K562 (cell line): ENCODE results near the gene ARHGEF10L.

Experiments used
- CHD1 ChIP-seq: fragments of 200-600 bp; sonication (generic); IDR thresholded peaks from one replicate; pipeline ENCODE4 v1.6.1; 2012; ENCODE audit warnings: mild to moderate bottlenecking, moderate library complexity, low read length, inconsistent platforms
- CSDE1 ChIP-seq, 2 experiments: fragments of 450-650 bp; IDR thresholded peaks; 2 replicates each; pipeline ENCODE4 v1.6.1; 2016; ENCODE audit warnings: mild to moderate bottlenecking in 1 of 2
- FOXA1 ChIP-seq: fragments of 450-650 bp; IDR thresholded peaks from 2 replicates; pipeline ENCODE4 v1.6.1; 2016; ENCODE audit warnings: mild to moderate bottlenecking, borderline replicate concordance
- MTA3 ChIP-seq: fragments of 450-650 bp; formaldehyde crosslinking; IDR thresholded peaks from 2 replicates; pipeline ENCODE4 v1.6.1; 2017; ENCODE audit warnings: mild to moderate bottlenecking, borderline replicate concordance
- POLR2A ChIP-seq: fragments of 450-650 bp; conservative IDR thresholded peaks from 2 replicates; pipeline ENCODE4 v1.6.1; 2016
- POLR2AphosphoS5 ChIP-seq: IDR thresholded peaks from 2 replicates; pipeline ENCODE4 v1.6.1; 2011; ENCODE audit warnings: mild to moderate bottlenecking, low read depth, low read length, moderate library complexity; ENCODE audit not compliant: control insufficient read depth, insufficient read depth
- SMC3 ChIP-seq: conservative IDR thresholded peaks from 2 replicates; pipeline ENCODE4 v1.6.1; 2011; ENCODE audit warnings: low read depth, low read length, improper control_type of control experiment; ENCODE audit not compliant: insufficient read depth
- SNRNP70 ChIP-seq: fragments of 200-400 bp; formaldehyde crosslinking; optimal IDR thresholded peaks from 2 replicates; pipeline ENCODE3; 2017; ENCODE audit warnings: low read depth, low read length
- XRCC5 ChIP-seq: fragments of 200-400 bp; formaldehyde crosslinking; IDR thresholded peaks from 2 replicates; pipeline ENCODE4 v1.6.1; 2017; ENCODE audit warnings: low read depth, mild to moderate bottlenecking, low read length
- ZKSCAN3 ChIP-seq: fragments of 250-450 bp; sonication (Bioruptor Pico); IDR thresholded peaks from 2 replicates; pipeline ENCODE4 v1.4.0; 2020
- ZKSCAN8 ChIP-seq: fragments of 200-800 bp; sonication (Bioruptor generic); IDR thresholded peaks from 2 replicates; pipeline ENCODE4 v1.6.1; 2016; ENCODE audit warnings: missing genetic modification characterization, missing compliant biosample characterization
- ZNF175 ChIP-seq: fragments of 200-800 bp; sonication (Bioruptor generic); IDR thresholded peaks from 2 replicates; pipeline ENCODE4 v1.6.1; 2016; ENCODE audit warnings: low read depth, mild to moderate bottlenecking, missing genetic modification characterization, missing compliant biosample characterization
- TF ChIP-seq, protein P1 (sequence below), 2 experiments: fragments of 450-650 bp; IDR thresholded peaks; 2 replicates each; pipeline ENCODE4 v1.6.1; 2016

DNA sequence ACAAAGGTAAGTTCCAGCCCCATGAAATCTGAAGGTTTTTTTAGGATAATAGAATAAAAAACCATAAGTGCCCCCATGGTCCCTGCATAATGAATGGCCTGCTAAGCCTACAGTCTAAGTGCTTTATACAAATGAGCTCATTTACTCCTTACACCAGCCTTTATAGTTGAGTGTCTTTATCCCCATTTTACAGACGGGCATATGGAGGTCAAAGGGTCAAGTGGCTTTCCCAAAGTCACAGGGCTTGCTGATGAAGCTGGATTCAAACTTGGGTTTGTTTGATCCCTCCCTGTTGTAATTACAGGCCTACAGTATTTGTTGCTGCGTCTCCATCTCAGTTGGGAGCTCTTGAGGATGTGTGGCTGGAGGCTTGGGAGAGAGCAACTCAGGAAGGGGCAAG, 28.3 kb upstream of the ARHGEF10L start:
- TF ChIP-seq POLR2A: no peak
- TF ChIP-seq ZKSCAN3 (CRISPR knock-in tag): no peak
- no peak for TF ChIP-seq SMC3
- TF ChIP-seq ZKSCAN8 (CRISPR knock-in tag): no peak
- TF ChIP-seq, protein P1, sequence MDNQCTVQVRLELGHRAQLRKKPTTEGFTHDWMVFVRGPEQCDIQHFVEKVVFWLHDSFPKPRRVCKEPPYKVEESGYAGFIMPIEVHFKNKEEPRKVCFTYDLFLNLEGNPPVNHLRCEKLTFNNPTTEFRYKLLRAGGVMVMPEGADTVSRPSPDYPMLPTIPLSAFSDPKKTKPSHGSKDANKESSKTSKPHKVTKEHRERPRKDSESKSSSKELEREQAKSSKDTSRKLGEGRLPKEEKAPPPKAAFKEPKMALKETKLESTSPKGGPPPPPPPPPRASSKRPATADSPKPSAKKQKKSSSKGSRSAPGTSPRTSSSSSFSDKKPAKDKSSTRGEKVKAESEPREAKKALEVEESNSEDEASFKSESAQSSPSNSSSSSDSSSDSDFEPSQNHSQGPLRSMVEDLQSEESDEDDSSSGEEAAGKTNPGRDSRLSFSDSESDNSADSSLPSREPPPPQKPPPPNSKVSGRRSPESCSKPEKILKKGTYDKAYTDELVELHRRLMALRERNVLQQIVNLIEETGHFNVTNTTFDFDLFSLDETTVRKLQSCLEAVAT (IDR thresholded peaks at IDR 0.05): no peak
- no peak for TF ChIP-seq FOXA1
- no peak for TF ChIP-seq MTA3
- TF ChIP-seq XRCC5: no peak
- TF ChIP-seq CSDE1 (IDR thresholded peaks at IDR 0.05): no peak
- no peak for TF ChIP-seq SNRNP70
- TF ChIP-seq POLR2AphosphoS5: no peak
- no peak for TF ChIP-seq ZNF175 (CRISPR knock-in tag)
- TF ChIP-seq CHD1: no peak
